ENCODE data around the gene ROBO1.

The ROBO1 gene

GRCh38 chr3:78613421-78613879 lies 1154.3 kb downstream of the ROBO1 start:
- DNase-seq (ENCODE audit: low read depth), result no peak

DNA sequence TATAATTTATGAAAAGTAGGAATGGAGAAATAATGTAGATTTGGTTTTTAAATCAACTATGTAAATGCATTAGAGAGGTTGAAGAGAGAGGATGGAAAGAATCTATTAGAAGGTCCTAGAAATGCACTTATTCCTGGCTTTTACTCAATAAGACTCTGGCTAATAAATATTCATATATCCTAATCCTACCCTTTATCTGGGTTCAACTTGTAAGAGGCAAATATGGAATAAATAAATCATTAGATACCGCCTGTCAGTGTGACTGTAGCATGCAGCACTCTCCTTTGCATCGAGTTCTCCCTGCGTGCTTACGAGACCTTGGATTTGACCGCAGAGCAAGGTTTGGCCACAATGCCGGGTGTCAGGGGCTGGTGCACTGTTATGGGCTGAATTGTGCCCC lies 1156.5 kb downstream of the ROBO1 start:
- DNase-seq (ENCODE audit: low read depth), result no peak

GRCh38 chr3:78610462-78611125 lies 1157.2 kb downstream of the ROBO1 start:
- DNase-seq (ENCODE audit: low read depth), result no peak

- no peak for DNase-seq (ENCODE audit: low read depth)
Measured at GRCh38 chr3:78606756-78607155, 1161.0 kb downstream of the ROBO1 start.

DNA sequence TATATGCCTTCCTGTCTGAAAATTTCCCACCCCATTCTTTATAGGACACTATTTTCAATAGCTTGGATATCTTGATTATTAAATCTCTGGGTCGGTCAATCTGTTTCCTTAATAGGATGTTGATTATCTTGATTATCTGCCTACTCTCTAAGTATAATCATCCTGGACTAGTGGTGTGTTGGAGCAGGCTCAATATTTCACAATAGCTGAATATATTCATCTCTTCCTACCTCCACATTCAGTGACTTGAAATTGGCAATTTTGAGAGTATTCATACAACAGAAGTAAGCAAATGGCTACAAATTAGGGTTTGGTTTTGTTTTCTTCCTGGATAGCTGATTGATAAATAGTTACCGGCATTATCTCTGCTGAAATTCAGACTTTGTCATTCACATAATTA lies 1162.6 kb downstream of the ROBO1 start:
- DNase-seq (ENCODE audit: low read depth), result no peak

DNA sequence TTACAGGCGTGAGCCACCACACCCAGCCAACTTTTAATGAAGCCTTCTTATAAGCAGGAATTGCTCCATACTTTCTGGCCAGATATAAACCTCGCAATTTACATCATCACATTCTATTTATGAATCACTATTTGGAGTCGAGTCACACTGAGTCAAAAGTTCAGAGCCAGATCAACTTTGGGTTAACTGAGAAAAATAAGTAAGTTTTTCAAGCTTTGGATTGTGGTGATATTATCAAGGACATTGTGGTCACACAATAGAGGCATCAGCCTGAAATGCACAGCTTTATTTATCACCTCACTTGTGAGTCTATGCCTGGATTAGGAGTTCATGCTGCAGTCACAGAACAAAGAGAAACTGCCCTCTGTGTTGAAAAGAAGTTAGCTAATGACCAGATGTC lies 1163.5 kb downstream of the ROBO1 start:
- no peak for DNase-seq (ENCODE audit: low read depth)

DNA sequence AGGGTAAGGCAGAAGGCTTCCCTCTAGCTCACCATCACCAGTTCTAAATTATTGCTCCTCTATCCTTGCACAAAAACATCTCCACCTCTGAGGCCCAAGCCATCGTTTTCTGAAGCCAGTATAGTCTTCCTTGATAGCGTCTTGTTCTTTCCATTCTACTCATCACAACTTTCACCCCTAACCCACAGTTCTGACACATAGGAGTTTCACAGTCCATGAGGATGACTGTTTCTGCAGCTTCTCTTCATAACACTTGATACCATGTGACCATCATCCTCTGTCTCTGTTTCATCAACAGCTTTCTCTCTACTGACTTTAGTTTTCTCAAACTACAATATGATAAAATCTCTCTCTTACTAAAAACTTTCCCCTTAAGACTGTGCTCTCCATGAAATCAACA lies 1166.5 kb downstream of the ROBO1 start:
- DNase-seq (ENCODE audit: low read depth), result no peak

- no peak for DNase-seq (ENCODE audit: low read depth)
Measured at GRCh38 chr3:78589778-78590177, 1178.0 kb downstream of the ROBO1 start.

GRCh38 chr3:78588906-78589621 lies 1178.7 kb downstream of the ROBO1 start:
- no peak for DNase-seq (ENCODE audit: low read depth)

DNA sequence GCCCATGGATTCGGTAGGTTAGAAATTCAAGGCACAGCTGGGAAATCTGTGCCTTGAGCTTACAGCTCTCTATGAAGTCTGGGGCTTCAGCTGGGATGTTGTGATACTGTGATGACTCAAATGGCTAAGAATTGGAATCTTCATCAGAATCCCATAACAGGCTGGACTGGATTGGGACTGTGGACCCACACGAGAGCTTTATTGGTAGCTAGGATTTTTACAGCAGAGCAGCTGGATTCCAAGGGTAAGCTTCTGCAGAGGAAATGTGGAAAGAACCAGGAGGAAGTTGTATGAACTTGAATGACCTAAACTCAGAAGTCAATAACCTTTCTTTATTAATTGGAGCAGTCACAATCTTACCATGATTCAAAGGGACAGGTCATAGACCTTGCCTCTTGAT lies 1187.1 kb downstream of the ROBO1 start:
- no peak for DNase-seq (ENCODE audit: low read depth)

DNA sequence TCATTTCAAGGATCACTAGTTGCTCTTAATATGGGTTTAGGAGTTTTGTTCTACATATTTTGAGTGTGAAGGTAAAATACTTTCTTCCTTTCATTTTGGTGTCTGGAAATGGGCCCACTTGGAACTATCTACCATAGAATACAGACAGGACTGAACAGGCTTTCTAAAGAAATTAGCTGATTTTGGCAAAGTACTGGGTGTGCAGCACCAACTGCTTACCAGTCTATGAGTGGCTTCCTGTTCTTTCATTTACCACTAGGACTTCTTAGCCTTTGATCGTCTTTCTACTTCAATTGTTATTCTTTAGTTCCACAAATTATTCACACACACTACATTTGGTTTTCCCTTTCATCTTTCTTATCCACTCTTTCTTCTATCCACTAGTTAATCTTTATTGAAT lies 1196.3 kb downstream of the ROBO1 start:
- DNase-seq (ENCODE audit: low read depth), result no peak

DNA sequence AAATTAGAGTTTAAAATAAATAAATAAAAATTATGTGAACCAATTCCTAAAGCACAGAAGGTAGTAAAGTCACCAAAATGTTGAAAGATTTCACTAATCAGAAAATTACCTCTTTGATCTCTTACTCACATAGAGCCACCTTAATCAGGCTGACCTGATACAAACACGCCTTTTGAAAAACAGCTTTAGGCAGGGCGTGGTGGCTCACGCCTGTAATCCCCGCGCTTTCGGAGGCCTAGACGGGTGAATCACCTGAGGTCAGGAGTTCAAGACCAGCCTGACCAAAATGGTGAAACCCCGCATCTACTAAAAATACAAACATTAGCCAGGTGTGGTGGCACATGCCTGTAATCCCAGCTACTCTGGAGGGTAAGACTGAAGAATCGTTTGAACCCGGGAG lies 1197.3 kb downstream of the ROBO1 start:
- DNase-seq (ENCODE audit: low read depth), result no peak

GRCh38 chr3:78569804-78570203 lies 1198.0 kb downstream of the ROBO1 start:
- no peak for DNase-seq (ENCODE audit: low read depth)

GRCh38 chr3:78565712-78566111 lies 1202.1 kb downstream of the ROBO1 start:
- DNase-seq (ENCODE audit: low read depth), result no peak

GRCh38 chr3:78562328-78562727 lies 1205.5 kb downstream of the ROBO1 start:
- no peak for DNase-seq (ENCODE audit: low read depth)
